GM12873 (cell line): ENCODE results near the gene ISX.

ENCODE experiments used
- CTCF ChIP-seq: IDR thresholded peaks from 2 replicates; pipeline ENCODE4 v1.5.1; 2012; ENCODE audit warnings: low read depth, mild to moderate bottlenecking, moderate library complexity, low read length, control low read depth; ENCODE audit not compliant: insufficient read depth; ENCODE audit errors: missing control alignments

ISX gene

DNA sequence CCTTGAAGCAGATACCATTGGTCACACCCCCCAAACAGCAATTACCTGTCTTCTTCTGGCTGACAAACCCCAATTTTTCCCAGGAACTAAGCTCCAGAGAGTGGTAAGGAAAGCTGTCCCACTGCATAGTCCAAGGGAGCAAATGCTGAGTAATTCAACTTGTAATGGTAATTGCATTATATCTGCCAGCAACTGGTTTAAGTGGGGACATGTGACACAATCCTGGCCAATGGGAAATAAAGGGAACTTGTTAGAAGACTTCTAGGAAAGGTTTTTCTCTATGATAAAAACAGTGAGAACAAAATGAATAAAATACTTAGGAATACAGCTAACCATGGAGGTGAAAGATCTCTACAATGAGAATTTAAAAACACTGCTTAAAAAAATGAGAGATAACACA lies 9.5 kb upstream of the ISX start:
- TF ChIP-seq CTCF = no peak

DNA sequence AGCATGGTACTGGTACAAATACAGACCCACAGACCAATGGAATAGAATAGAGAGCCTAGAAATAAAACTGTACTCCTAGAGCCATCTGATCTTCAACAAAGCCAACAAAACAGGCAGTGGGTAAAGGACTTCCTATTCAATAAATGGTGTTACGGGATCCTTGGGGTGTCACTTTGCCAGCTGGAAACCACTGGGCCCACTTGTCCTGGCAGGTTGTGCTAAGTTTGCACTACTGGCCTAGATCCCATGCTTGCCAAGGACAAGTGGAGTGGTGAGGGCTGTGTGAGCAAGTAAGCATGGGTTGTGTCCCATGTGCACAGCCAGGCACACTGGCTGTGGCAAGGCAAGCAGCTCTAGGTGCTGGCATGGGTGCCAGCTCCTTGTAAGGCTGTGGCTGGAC lies 8.8 kb upstream of the ISX start:
- no peak for TF ChIP-seq CTCF

DNA sequence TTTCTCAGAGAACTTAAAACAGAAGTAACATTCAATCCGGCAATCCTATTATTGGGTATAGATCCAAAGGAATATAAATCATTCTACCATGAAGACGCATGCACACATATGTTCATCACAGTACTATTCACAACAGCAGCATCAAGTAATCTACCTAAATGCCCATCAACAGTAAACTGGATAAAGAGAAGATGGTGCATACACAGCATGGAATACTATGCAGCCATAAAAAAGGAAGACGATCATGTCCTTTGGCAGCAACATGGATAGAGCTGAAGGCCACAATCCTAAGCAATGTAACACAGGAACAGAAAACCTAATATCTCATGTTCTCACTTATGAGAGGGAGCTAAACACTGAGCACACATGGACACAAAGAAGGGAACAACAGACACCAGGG lies 6.3 kb upstream of the ISX start:
- no peak for TF ChIP-seq CTCF

DNA sequence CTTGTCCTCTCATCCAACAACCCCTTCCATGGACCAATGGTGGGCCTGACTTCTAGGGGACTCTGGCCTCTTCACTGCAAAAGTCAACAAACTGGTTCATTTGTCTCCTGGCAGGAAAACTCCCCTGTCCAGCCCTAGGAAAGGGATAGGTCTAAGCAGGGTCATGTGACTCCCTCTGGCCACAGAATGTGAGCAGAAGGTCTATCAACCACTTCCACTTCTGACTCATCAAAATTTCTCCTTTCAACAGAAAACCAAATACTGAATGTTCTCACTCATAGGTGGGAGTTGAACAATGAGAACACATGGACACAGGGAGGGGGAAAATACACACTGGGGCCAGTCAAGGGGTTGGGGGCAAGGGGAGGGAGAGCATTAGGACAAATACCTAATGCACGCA lies 1.3 kb upstream of the ISX start:
- no peak for TF ChIP-seq CTCF

DNA sequence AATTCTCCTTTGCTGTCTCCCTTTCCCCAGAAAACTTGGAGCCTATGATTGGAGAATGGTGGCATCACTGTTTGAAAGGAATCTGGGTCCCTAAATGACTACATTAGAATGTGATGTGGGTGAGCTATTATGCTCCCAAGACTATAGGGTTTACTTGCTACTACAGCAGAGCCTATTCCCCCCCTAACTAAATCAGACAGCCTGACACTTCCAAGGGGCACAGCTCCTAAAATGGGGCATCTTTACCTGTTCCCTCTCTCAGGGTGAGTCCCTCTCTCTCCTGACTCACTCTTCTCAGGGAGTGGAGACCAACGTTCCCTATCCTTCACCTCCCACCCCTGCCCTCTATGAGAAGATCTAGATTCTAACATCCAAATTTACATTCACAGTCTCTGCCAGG lies 775 bp upstream of the ISX start:
- TF ChIP-seq CTCF = no peak

- TF ChIP-seq CTCF = no peak
Observed at GRCh38 chr22:35066768-35067167, 810 bp downstream of the ISX start.

- no peak for TF ChIP-seq CTCF
Observed at GRCh38 chr22:35069541-35069940, 3.6 kb downstream of the ISX start.

GRCh38 chr22:35070451-35071093 lies 4.6 kb downstream of the ISX start:
- TF ChIP-seq CTCF = no peak
